GM21526 (cell line): ENCODE measurements around the gene CLMP.
"Not testable (repeated sequence)": the region's sequence is repeated elsewhere in the genome, so short reads cannot be mapped to it uniquely, and the experiment has no call there.

ENCODE experiments used
- ATAC-seq: cut with Tn5 transposase; IDR thresholded peaks from one replicate; pipeline ENCODE4 v1.9.1; 2021; ENCODE audit warnings: moderate library complexity; ENCODE audit not compliant: unreplicated experiment, low FRiP score

CLMP gene

GRCh38 chr11:123218451-123218850 lies 23.4 kb upstream of the CLMP start:
- no peak for ATAC-seq

- no peak for ATAC-seq
These were observed 22.8 kb upstream of the CLMP start for GRCh38 chr11:123217897-123218296.

- no peak for ATAC-seq
These were observed 21.2 kb upstream of the CLMP start for GRCh38 chr11:123216249-123216648.

GRCh38 chr11:123214940-123215339 lies 19.9 kb upstream of the CLMP start:
- no peak for ATAC-seq

GRCh38 chr11:123214396-123214795 lies 19.3 kb upstream of the CLMP start:
- no peak for ATAC-seq

- no peak for ATAC-seq
These were observed 18.3 kb upstream of the CLMP start for GRCh38 chr11:123213307-123213771.

- ATAC-seq = no peak
These were observed 17.4 kb upstream of the CLMP start for GRCh38 chr11:123212406-123212805.

- no peak for ATAC-seq
These were observed 16.9 kb upstream of the CLMP start for GRCh38 chr11:123211981-123212380.

- no peak for ATAC-seq
These were observed 16.3 kb upstream of the CLMP start for GRCh38 chr11:123211149-123211852.

- ATAC-seq = no peak
These were observed 14.5 kb upstream of the CLMP start for GRCh38 chr11:123209591-123209990.

- no peak for ATAC-seq
These were observed 11.9 kb upstream of the CLMP start for GRCh38 chr11:123206791-123207434.

- not testable (repeated sequence) for ATAC-seq
These were observed 11.0 kb upstream of the CLMP start for GRCh38 chr11:123206055-123206454.

GRCh38 chr11:123203934-123204333 lies 8.9 kb upstream of the CLMP start:
- ATAC-seq = no peak

- no peak for ATAC-seq
These were observed 8.4 kb upstream of the CLMP start for GRCh38 chr11:123203471-123203870.

- ATAC-seq = no peak
These were observed 7.4 kb upstream of the CLMP start for GRCh38 chr11:123202155-123203151.

- ATAC-seq = no peak
These were observed 5.2 kb upstream of the CLMP start for GRCh38 chr11:123200264-123200663.

- ATAC-seq = no peak
These were observed 2.7 kb upstream of the CLMP start for GRCh38 chr11:123197711-123198110.

GRCh38 chr11:123196060-123196714 lies 1.1 kb upstream of the CLMP start:
- no peak for ATAC-seq

GRCh38 chr11:123194337-123195187 lies 486 bp downstream of the CLMP start:
- no peak for ATAC-seq

- no peak for ATAC-seq
These were observed 1.3 kb downstream of the CLMP start for GRCh38 chr11:123193742-123194141.
